Renal pelvis (tissue), 4 donors: ENCODE data around the gene CYP2J2. TPM values are rescaled to one million over a fixed set of nuclear protein-coding genes. Genes with fewer than 3 reads are reported as not detected.
"Not testable (repeated sequence)": the region's sequence is repeated elsewhere in the genome, so short reads cannot be mapped to it uniquely, and the experiment has no call there.

ENCODE experiments used
- DNase-seq: peaks from one replicate; pipeline ENCODE4 v3.0.0-alpha.2; 2013
- polyA plus RNA-seq, 3 donors: library from polyadenylated mRNA; unstranded; fragments of 120-200 nt; gene quantifications; one replicate each; pipeline ENCODE4 v1.2.1, GENCODE V29; 2013; ENCODE audit not compliant: insufficient read length in 3 of 3

CYP2J2 gene
- polyA plus RNA-seq, 3 donors: 0.99 to 1.5 (median 1.4) TPM

DNA sequence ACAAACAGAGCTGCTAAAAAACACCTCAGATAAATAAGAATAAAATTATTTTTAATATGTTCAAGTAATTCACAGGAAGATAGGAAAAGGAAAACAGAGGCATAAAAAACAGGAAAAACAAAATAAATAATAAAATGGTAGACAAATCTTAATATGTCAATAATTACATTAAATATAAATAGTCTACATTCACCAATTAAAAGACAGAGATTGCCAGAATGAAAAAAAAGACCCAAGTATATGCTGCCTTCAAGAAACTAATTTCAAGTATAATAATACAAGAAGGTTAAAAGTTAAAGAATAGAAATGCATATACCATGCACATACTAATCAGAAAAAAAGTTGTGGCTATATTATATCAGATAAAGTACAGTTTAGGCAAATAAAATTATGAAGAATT lies 1.9 kb downstream of the CYP2J2 start:
- DNase-seq: no peak

DNA sequence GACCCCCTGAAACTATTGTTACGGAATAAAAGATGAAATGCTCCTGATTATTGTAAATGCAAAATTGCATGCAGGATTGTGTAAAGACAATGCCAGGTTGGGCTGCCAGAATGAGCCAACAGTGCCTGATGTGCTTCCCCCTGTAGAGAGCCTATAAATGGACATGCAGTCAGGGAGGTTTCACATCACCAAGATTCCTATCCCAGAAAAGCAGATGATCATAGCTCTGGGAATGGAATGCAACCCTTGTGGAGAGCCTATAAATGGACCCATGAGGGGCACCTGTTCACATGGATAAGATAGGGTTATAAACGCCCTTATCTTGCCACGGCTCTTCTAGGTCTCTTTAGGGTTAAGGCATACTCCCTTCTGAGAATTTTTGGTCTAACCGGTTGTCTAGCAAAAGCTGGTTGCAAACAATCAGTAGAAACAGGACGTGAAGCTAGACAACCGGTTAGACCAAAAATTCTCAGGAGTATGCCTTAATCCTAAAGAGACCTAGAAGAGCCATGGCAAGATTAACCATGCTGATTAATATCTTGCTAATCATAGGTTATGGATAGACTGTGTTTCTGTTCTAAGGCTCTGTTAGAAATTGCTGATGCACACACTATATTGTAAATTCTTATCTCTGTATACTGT lies 5.2 kb downstream of the CYP2J2 start:
- DNase-seq: not testable (repeated sequence)

DNA sequence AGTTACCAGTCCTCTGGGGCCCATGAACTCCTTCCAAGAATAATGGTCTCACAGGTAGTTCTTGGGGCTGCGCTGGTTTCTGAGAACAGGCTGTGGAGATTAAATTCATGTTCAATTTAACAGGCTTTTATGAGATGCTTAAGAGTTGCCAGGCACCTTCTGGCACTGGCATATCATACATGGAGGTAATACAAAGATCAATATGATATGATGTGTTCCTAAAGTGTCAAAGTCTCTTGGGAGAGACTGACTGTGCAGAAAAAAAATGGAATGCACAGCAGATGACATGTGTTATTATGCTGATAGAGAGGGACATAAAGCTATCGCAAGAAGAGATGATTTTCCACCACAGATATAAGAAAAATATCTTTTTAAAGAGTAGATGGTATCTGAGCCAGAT lies 6.8 kb downstream of the CYP2J2 start:
- no peak for DNase-seq

DNA sequence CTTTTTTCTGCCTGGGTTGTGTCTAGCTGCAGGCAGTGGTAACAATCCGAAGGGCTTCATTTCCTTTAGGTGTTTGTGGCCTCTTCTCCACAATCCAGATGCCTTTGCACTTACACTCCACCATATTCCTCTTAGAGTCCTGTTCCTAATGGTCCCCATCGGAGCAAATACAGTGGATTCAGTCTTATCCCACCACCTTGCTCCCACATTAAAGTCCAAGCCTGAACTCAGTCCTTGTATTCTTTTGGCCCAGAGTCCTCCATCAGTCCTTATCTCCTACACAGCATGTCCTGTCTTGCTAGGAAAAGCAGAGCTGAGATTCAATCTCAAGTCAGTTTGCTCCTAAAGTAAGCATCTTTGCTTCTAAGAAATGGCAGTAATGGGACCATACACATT lies 8.8 kb downstream of the CYP2J2 start:
- no peak for DNase-seq

DNA sequence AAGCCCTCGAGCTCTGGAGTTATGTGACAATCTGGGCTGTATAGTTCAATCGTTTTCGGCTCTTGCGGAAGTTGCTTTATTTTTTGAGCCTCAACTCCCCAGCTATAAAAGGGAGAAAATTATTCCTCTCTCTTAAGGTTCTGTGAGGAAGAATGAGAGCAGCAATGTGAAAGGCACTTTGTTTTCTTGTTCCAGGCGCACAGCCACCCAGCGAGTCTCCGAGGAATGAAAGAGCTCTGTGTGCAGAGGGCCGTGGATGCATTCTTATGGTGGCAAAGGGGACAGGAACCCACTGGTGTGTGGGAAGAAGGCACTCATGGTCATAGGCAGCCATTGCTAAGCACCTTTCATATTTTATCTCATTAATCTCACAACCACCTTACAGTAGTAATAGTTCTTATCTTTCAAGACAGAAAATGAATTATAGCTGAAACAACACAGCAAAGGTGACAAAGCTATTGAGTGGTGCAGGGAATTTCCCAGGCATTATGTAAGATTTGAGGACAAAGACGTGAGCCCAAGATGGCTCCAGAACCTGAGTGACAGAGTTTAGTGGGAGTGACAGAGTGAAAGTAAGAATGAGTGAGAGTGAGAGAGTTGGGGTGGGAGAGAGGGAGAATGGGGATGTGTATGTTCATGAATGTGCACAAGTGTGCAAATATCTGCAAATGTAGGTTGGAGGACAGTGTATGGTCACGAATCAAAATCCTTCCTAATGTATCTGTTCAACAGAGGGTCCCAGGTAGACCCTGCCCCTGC lies 9.4 kb downstream of the CYP2J2 start:
- no peak for DNase-seq

DNA sequence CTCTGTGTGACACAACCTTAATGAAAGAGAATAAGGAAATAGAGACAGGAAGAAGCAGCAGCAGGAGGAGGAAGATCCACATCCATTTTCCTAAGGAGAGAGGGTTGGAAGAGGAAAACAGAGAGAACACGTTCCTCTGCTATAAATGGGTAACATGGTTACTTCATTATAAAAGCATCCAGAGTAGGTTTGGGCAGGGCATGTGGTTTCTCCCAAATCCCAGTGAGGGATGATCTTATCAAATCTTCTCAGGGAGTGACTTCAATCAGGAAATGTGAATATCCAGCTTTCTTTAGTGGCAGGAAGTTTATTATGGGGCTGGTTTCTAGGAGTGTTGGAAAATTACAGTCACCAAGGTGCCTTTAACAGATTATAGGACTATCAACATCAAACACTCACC lies 11.1 kb downstream of the CYP2J2 start:
- no peak for DNase-seq

DNA sequence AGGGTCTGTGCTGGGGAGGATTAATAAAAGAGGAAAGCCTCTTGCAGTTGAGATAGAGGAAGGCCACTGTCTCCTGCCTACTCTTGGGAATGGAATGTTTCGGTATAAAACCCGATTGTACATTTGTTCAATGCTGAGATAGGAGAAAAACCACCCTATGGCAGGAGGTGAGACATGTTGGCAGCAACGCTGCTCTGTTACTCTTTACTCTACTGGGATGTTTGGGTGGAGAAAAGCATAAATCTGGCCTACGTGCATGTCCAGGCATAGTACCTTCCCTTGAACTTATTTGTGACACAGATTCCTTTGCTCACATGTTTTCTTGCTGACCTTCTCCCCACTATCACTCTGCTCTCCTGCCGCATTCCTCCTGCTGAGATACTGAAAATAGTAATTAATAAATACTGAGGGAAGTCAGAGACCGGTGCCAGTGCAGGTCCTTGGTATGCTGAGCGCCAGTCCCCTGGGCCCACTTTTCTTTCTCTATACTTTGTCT lies 11.7 kb downstream of the CYP2J2 start:
- not testable (repeated sequence) for DNase-seq

DNA sequence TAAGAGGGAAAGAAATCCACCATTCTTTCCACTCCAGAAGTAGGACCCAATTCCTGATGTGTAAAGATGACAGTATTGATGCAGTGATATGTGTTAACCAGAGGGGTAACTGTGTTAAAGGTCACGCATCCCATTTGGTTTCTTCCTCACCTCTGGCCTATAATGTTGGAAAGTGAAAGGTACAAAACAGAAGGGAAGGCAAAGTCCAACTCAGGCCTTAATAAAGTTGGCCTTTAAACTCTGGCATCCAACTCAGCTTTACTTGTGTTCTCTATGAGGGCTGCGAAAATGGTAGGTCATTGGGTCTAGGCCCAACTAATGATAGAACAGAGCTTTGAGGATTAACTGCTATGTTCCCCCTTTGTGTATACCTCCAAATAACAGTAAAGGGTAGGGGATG lies 17.9 kb downstream of the CYP2J2 start:
- DNase-seq: no peak

DNA sequence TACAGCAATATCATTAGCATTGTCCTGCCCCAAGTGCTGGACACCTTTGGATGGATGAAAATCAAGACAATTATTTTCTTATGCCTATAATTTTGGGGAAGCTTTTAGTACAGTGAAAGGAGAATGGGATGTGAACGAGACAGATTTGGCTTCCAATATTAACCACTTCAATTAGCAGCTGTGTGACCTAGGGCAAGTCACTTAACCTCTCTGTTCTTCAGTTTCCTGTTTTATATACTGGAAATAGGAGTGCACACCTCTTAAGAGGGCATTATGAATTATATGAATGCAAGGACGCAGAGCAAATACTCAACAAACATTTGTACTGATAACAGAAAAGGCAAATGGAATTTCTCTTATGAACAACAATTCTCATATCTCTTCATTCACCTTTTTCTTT lies 18.5 kb downstream of the CYP2J2 start:
- no peak for DNase-seq

DNA sequence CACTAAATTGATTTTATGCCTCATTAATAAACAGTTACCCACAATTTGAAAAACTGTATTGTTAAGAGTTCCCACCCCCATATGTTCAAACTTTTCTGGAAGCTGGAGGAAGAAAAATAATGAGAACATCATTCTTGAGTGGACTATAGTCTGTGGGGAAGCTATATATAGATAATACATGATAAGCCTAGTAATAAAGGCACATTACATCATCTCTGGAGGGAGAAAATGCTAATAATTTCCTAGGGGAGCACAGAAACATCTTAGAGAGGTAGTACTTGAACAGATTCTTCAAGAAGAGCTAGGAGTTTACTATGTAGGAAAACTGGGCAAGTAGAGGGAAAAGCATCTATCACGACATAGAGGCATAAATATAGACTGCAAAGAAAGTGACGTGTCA lies 19.6 kb downstream of the CYP2J2 start:
- no peak for DNase-seq

DNA sequence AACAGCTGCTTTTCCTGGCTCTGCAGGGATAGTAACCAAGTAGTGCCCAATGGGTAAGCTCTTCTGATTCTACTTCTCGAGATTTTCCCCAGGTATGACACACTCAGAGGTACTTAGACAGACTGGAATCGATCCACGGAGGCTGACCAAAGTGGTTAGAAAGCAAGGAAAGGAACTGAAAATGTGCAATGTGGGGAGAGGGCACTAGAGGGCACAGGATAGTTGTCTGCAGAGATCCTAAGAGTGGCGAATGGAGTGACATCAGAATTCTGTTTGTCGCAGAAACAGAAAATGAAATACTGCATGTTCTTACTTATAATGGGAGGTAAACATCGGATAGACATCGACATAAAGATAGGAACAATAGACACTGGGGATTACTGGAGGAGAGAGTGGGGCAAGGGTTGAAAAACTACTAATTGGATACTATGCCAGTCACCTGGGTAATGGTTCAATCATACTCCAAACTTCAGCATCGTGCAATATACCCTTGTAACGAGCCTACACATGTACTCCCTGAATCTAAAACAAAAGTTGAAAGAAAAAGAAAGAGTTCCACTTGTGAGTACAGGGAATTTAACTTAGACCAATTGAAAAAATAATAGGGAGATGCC lies 23.3 kb downstream of the CYP2J2 start:
- no peak for DNase-seq

DNA sequence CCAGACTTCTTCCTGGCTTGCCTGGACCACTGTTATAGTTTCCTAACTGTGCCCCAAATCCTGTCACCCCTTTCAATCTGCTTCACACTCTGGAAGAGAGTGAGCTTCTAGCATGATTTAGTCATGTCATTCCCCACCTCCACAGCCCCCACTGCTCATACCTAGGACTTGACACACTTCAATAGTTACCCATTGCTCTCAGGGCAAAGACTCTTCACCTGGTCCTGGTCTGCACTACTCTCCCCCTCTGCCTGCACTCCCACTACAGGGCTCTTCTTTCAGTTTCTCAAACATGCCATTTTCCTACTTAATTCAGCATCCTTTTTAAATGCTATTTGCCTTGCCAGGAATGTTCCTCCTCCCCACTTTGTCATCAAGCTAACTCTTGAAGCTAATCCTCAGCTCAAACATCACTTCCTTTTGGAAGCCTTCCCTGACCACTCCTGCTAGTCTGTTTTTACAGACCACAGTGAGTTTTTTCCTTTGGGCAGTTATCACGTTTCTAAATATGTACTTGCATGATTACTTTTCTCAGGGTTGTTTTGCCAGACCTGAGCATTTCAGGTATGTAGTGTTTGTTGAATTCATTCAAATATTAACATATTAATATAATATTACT lies 24.7 kb downstream of the CYP2J2 start:
- DNase-seq: no peak

DNA sequence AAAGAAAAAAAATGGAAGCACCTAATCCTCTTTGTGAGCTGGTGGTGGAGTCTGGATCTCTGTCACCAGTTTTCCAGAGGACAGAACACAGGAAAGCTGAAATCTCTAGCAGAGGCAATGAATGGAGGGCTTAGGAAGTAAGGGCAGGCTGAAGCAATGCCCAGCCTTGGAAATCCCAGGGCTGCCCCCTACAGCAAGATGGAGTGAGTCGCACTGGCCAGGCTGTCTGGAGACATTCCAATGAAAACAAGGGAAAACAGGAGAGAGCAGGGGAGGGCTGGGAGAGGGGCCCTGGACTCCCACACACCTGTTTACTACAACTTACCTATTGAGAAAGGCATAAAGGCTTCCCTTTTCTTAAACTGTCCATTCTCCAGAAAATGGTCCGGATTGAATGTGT lies 25.9 kb downstream of the CYP2J2 start:
- DNase-seq: no peak

DNA sequence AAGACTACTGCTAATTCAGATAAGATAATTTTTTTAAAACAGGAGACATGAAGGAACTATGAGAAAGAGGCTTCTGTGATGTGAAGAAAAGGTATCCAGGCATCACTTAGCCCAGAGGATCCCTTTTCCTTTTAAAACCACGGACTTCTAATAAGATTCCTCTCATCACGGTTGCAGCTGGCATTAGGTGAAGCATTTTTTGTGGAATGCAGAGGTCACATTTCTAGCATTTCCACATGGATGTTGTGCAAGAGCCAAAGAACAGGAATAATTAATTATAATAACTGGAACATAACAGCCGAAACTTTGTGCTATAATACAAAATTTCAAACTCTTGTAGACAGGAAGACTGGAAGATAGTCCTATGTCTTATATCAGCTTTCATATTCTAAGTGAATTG lies 27.6 kb downstream of the CYP2J2 start:
- DNase-seq: no peak

DNA sequence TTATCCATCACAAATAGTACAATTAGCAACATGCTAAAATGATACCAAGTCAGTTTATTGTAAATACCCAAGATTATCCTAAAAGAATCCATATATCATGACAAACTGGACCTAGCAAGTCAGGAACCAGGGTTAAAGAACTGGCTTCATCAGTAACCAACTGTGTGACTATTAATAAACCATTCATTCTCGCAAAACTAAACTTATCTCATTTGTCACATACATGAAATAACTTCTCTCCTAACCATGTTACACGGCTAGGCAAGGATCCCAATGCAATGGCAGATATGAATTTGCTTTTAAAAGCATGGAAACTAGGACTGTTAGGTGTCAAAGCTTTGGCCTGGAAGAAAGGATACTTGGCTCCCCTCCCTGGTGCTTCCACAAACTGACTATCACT lies 29.4 kb downstream of the CYP2J2 start:
- no peak for DNase-seq

DNA sequence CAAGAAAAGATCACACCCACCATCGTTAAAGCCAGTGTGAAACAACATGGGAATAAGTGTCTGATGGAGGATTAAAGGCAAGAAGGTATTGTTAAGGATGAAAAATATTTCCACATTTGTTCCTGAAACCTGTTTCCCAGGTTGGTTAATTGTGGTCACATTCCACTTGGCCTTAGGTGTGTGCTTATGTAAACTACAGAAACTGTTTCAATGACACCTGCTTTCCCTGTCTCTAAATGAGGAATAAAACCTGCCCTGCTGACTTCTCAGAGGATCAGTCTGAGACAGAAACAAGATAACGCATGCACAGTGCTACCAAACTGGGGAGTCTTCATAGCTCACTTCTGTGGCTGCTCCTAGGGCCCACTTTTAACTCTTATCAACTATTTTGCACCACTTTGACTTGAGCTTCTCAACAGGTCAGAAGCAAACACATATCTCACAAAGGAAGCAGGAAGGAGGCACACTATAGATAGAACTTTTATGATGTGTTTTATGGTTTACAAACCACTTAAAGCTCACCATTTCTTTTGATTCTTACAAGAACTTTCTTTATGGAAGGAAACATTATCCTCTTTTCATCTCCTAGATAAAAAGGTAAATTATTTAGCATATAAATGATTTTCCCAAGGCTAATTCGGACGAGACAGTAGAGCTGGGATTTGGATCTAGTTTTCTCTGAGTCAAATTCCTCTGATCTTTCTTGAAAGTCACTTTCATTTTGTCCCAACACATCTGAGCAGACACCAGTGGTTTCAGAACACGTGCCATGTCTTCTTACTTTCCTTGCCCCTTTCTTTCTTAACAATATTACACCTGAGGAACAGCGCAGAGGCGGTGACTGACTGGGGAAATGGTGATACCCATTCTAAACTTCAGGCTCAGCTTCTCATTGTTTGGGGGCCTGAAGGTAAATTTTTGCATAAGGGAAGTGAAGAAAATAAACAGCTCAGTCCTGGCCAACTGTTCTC lies 33.4 kb downstream of the CYP2J2 start:
- peak; percentile 8 for DNase-seq

DNA sequence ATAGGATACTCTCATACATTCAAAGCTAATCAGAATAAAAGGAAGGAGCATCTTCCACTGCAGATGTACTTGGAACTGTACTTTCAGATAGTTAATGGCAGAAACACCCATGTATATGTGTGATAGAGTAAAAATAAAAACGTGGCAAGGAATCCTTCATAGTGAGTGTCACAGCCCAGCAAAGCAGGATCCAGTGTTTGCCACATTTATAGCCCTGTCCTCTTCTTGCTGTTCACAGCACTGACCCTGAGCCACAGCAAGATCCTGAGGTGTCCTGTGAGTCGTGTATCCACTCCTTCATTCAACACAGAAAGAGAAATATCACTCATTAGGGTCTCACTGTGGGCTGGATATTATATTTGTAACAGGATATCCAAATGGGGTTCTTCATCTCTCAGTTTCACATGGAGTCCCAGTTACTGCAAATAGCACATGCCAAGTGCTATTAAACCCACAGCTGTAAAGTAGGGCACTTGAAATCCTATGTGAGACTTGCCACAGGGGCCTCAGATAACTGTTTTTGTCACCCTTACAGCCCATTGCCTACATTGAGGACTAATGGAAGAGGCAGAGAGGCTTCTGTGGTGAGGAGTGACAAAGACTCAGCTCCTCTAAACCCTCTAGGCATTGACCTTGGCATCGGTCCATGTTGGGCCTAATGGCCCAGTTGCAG lies 41.3 kb downstream of the CYP2J2 start:
- DNase-seq: no peak

DNA sequence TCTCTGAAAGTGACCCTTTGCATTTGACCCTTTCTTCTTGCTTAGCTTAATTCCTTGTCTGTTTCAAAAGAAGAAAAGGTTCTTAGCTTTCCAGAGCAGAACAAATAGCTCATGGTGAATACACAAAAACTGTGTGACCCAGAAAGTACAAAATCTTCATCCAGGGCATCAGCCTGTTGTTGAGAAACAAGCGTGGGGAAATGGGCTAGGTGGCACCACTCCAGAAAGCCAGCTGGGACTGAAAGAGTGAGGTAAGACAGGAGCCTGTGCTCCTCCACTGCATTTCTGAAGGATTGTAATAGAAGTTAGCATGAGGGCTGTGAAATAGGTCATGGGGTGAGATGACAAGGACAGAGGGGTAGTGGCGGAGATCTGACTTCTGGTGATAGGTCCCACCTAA lies 45.8 kb downstream of the CYP2J2 start:
- no peak for DNase-seq

DNA sequence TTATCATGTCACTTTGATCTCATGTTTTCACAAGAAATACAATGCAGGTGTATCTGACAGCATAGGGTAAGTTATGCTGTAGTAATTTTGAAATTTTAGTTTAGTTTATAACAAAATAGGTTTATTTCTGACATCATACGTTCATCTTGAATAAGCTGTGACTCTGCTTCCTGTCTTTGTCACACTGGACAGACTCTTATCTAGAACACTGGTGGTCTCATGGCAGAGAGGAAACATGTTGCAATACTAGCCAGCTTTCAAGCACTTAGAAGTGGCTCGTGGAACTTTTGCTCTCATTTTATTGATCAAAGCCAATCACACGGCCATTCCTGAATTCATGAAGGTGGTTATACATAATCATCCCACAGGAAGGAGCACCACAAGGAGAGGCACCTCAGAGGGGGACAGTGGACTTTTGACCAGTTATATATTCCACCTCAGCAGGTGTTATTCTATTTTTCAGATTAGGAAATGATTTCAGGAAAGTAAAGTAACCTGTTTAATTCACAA lies 46.5 kb downstream of the CYP2J2 start:
- DNase-seq: no peak

DNA sequence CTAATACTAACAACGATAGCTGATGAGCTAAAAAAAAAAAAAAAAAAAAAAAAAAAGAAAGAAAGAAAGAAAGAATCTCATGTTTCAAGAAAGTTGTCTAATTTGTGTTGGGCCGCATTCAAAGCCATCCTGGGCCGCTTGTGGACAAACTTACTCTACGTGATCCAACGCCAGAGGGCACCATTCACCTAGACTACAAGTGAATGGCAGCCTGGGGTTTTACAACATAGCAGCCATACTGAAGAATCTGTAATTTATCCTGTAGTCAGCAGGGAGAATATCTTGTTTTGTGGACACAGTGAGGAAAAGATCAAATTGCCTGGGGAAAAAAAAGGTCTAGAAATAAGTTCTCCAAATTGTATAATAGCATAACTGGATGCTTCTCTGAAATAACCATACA lies 47.0 kb downstream of the CYP2J2 start:
- peak; percentile 73 for DNase-seq

DNA sequence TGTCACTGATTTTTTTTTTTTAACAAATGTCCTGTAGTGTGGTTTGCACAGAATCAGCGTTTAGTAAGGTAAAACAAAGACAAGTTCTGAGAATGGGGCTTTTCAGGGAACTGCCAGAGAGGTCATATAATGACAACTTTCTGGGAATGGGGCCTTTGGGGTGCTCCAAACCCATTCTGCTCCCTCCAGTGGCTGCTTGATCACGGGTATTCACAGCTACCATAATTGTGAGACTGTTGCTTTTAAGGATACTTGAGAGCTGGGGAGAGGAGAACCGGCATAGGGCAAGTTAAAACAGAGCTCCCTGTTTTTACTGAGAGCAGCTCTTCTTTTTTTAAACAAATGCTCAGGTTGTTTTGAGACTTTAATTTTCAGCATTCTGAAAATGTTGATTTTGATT lies 48.2 kb downstream of the CYP2J2 start:
- no peak for DNase-seq
